Stimulated activated memory B cell treated with anti-CD40 and anti-IgM and Interleukin-4, amounts not matched to agents 10 μg/mL and 1 μg/mL and 100 μg/mL, for 72 hours (primary cell): ENCODE data around the gene ARRB1.

Source experiments
- ATAC-seq: fragments of 150-1000 bp; cut with Tn5 transposase; 2 replicates; pipeline ENCODE4 v1.10.0; 2021
- H3K27ac Mint-ChIP-seq: one replicate; pipeline ENCODE4 v1.8.0; 2022; ENCODE audit warnings: mild to moderate bottlenecking, mixed read lengths
- H3K27me3 Mint-ChIP-seq: one replicate; pipeline ENCODE4 v1.8.0; 2022; ENCODE audit warnings: mixed read lengths
- H3K36me3 Mint-ChIP-seq: one replicate; pipeline ENCODE4 v1.8.0; 2022; ENCODE audit warnings: mixed read lengths
- H3K4me1 Mint-ChIP-seq: one replicate; pipeline ENCODE4 v1.8.0; 2022; ENCODE audit warnings: mixed read lengths
- H3K4me3 Mint-ChIP-seq: one replicate; pipeline ENCODE4 v1.8.0; 2022; ENCODE audit warnings: mild to moderate bottlenecking, moderate library complexity, mixed read lengths
- H3K9me3 Mint-ChIP-seq: one replicate; pipeline ENCODE4 v1.8.0; 2022; ENCODE audit warnings: mixed read lengths

Gene ARRB1

DNA sequence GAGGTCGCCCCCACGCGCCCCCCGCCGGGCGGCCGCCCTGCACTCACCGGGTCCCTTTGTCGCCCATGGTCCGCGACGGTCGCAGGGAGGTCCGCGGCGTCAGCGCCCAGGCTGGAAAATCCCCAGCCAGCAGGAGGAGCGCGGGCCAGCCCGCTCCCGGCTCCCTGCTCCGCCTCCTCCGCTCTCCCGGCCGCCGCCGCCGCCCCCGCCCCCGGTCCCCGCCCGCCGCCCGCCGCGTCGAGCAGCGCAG lies at the start of gene ARRB1:
Gene ARRB1 (minus strand): TSS at position 121 of the 250 bp plus-strand sequence. CDS start 54 bp downstream, at position 67.
- H3K36me3 Mint-ChIP-seq, result no peaks in the 10 kb centered on the region
- H3K27me3 Mint-ChIP-seq, result no peaks in the 10 kb centered on the region
- H3K4me3 Mint-ChIP-seq, result peak within 1 kb of the TSS; percentile 77
- no peak for ATAC-seq
- H3K4me1 Mint-ChIP-seq, result peaks cover 34% of the 10 kb centered on the region
- no peaks in the 10 kb centered on the region for H3K9me3 Mint-ChIP-seq
- peak within 1 kb of the TSS; percentile 38 for H3K27ac Mint-ChIP-seq

DNA sequence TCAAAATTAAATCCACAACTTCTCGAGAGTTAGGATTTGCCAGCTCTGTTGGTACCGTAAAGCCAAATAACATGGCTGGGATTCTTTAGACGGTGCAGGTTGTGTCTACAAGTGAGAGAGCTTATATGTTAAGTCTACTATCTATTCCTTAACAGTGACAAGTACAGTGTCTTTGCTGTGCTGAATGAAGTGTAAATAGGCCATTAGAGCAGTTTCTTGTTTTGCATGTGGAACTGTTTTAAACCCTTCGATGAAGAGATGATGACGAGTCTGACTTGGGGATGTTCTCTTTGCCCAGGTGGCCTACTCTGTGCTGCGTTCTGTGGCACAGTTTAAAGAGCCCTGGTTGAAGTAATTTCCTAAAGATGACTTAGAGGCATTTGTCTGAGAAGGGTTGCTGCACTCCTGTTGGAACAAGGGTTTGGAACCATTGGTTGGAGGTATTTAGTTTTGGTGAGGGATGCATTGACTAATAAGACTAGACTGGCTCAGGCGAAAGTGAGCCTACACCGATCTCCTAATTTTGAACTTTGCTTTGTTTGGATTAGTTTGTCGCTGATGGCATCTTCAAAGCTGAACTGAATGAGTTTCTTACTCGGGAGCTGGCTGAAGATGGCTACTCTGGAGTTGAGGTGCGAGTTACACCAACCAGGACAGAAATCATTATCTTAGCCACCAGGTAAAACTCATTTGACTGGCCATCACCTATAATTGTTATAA lies 48.8 kb upstream of the ARRB1 start:
- ATAC-seq, result peak; percentile 37
- H3K27ac Mint-ChIP-seq, result peak overlapping the region; percentile 94
- H3K4me1 Mint-ChIP-seq, result peaks cover 47% of the 10 kb centered on the region
- H3K27me3 Mint-ChIP-seq, result peaks cover 6% of the 10 kb centered on the region
- H3K9me3 Mint-ChIP-seq, result no peaks in the 10 kb centered on the region
- H3K36me3 Mint-ChIP-seq, result peaks cover 53% of the 10 kb centered on the region
- H3K4me3 Mint-ChIP-seq, result peak overlapping the region; percentile 85

DNA sequence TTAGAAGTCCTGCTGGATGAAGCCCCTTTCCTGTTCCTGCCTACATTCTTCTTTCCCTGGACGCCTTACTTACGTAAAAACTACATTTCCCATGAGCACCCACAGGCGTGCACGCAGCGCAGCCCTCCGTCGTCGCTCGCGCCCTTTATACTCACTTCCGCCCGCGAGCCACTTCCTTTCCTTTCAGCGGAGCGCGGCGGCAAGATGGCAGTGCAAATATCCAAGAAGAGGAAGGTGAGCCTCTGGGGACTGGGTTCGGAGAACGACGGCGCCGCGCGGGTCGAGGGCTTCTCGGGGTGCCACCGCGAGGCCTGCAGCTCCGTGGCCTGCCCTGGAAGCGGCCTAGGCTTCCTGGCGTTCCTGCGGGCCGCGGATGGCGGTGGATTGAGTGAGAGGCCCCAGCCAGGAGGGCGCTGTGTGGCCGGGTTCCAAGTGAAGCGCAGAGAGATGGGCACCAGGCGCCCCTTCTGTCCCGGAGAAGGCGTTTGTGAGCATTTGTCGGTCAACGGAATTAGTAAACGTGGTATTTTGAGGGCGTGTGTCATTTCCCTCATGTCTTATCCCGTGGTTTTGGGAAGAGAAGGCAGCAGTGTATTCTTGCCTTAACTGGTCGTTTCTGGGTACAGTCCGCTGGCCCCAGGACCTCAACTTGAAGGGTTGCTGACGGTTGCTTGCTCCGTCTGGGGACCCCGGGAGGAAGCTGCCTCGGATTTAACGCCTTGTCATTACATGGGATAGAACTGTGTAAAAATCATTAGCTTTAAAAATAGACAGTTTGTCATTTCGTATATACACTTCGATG lies 48.1 kb upstream of the ARRB1 start, which contains the start of gene RPS3:
Gene RPS3 (plus strand): TSS at position 175 of the 802 bp plus-strand sequence. CDS start 30 bp downstream, at position 205.
- Mint-ChIP-seq H3K27ac (peak within 1 kb of the TSS; percentile 94), H3K27me3 (peaks cover 9% of the 10 kb centered on the region), H3K9me3 (no peaks in the 10 kb centered on the region), H3K4me3 (peak within 1 kb of the TSS; percentile 85), H3K4me1 (peaks cover 39% of the 10 kb centered on the region), H3K36me3 (peaks cover 45% of the 10 kb centered on the region)
- ATAC-seq, result peak; percentile 97

- Mint-ChIP-seq H3K4me1 (peaks cover 33% of the 10 kb centered on the region), H3K27me3 (peaks cover 14% of the 10 kb centered on the region), H3K27ac (peak overlapping the region; percentile 94), H3K36me3 (peaks cover 39% of the 10 kb centered on the region), H3K9me3 (no peaks in the 10 kb centered on the region), H3K4me3 (peak overlapping the region; percentile 85)
- peak; percentile 3 for ATAC-seq
Observed at GRCh38 chr11:75398906-75399305, 47.4 kb upstream of the ARRB1 start.

GRCh38 chr11:75394085-75394840 lies 42.8 kb upstream of the ARRB1 start:
- H3K36me3 Mint-ChIP-seq, result no peaks in the 10 kb centered on the region
- H3K27me3 Mint-ChIP-seq, result peaks cover 14% of the 10 kb centered on the region
- no peak for ATAC-seq
- H3K27ac Mint-ChIP-seq, result no peak overlapping the region
- H3K9me3 Mint-ChIP-seq, result no peaks in the 10 kb centered on the region
- no peaks in the 10 kb centered on the region for H3K4me1 Mint-ChIP-seq
- H3K4me3 Mint-ChIP-seq, result no peak overlapping the region

GRCh38 chr11:75389925-75390324 lies 38.5 kb upstream of the ARRB1 start:
- H3K27me3 Mint-ChIP-seq, result peaks cover 16% of the 10 kb centered on the region
- ATAC-seq, result no peak
- no peaks in the 10 kb centered on the region for H3K9me3 Mint-ChIP-seq
- no peaks in the 10 kb centered on the region for H3K36me3 Mint-ChIP-seq
- H3K4me1 Mint-ChIP-seq, result no peaks in the 10 kb centered on the region
- H3K4me3 Mint-ChIP-seq, result no peak overlapping the region
- H3K27ac Mint-ChIP-seq, result no peak overlapping the region

GRCh38 chr11:75389276-75389605 lies 37.8 kb upstream of the ARRB1 start:
- Mint-ChIP-seq H3K4me3 (no peak overlapping the region), H3K9me3 (no peaks in the 10 kb centered on the region), H3K27ac (no peak overlapping the region), H3K4me1 (peaks cover 5% of the 10 kb centered on the region), H3K36me3 (no peaks in the 10 kb centered on the region), H3K27me3 (peaks cover 10% of the 10 kb centered on the region)
- no peak for ATAC-seq

DNA sequence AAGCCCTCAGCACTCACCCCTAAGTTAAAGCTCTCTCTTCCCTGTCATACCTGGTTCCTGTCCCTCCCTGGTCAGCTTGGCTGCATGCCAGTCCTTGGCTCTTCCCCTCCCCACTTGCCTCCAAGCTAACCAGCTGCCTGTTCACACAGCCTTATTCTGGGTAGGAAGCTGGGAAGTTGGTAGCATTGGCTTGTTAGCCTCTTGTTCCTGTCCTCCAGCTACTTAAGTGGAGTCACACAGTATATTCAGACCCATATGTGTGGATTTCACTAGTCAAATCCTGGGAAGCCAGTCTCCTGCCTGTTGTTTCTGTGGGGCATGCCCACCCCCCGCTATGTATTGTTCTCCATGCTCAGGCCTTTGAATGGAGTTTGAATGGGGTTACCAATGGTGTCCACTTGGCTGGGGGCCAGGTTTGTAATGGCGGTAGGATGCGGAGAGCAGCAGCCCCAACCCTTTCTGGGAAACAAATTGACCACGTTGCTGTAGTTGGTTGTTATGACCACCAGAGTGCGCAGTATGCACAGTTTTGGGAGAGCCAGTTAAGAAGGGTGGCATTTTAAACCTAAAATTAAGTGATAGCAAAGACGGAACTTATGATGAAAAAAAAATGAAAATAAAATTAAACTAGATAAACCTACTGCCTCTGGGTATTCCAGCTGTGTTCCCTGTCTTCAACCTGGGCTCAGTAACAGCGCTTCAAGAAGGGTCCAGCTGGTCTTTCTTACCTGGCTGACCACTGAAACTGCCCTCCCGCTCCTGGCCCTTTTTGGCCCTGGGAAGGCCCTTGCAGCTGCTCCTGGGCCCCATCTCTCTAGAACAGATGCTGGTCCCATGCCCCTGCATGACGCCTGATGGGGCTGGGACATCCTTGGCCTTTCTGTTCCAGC lies 37.2 kb upstream of the ARRB1 start:
- peak; percentile 82 for ATAC-seq
- Mint-ChIP-seq H3K27me3 (peaks cover 8% of the 10 kb centered on the region), H3K36me3 (no peaks in the 10 kb centered on the region), H3K4me1 (peaks cover 6% of the 10 kb centered on the region), H3K27ac (no peak overlapping the region), H3K9me3 (no peaks in the 10 kb centered on the region), H3K4me3 (no peak overlapping the region)

DNA sequence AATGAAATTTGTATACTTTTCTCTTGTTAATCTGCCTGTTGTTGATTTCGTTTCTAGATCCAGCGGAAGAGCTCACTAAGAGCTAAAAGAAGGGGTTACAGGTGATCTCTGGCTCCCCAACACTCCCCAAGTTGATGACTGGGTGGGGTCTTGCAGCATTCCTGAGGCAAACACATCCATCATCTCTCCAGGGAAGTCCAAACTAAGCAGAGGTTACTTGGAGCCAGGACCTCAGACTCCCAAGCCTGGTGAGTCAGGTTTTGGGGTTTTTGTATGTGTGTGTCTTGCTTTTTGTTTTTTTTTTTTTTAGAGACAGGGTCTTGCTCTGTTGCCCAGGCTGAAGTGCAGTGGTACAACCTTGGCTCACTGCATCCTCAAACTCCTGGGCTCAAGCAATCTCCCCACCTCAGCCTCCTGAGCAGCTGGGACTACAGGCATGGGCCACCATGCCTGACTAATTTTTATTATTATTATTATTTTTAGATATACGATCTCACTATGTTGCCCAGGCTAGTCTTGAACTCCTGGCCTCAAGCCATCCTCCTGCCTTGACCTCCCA lies 36.4 kb upstream of the ARRB1 start:
- peaks cover 8% of the 10 kb centered on the region for H3K27me3 Mint-ChIP-seq

GRCh38 chr11:75386942-75387630 lies 35.6 kb upstream of the ARRB1 start:
- no peak for ATAC-seq
- H3K4me3 Mint-ChIP-seq, result no peak overlapping the region
- no peaks in the 10 kb centered on the region for H3K36me3 Mint-ChIP-seq
- no peaks in the 10 kb centered on the region for H3K9me3 Mint-ChIP-seq
- H3K4me1 Mint-ChIP-seq, result peaks cover 6% of the 10 kb centered on the region
- H3K27ac Mint-ChIP-seq, result no peak overlapping the region
- peaks cover 8% of the 10 kb centered on the region for H3K27me3 Mint-ChIP-seq

More for the DNA sequence above, 36.4 kb upstream of the ARRB1 start:
- ATAC-seq, result no peak
- H3K36me3 Mint-ChIP-seq, result no peaks in the 10 kb centered on the region
- no peaks in the 10 kb centered on the region for H3K9me3 Mint-ChIP-seq
- H3K27ac Mint-ChIP-seq, result no peak overlapping the region
- no peak overlapping the region for H3K4me3 Mint-ChIP-seq
- peaks cover 6% of the 10 kb centered on the region for H3K4me1 Mint-ChIP-seq

DNA sequence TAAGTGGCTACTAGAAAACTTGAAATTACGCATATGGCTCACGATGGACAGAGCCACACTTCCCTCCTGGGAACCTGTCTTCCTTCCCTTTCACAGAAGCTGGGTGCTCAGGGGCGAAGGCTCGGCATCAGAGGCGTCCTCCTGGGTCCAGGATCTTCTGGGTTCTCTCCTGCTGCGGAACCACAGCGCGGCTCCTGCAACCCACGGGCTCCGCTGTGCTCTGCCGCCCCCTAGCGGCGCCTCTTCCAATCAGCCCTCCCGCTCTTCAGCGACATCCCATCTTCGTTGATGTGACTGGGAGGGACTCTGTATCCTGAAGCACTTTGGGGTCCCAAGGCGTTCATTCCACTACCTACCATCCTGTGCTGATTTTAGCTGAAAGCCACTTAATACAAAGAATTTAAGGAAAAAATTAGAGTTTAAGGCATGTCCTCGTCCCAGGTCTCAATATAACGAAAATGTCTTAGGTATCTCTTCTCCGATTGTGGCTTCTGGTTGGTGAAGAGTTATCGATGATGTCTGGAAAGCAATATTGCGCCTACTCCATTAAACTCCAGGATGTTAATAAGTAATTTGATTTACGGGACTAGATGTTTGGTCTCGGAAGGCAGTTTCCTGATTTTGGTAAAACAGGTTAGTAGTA lies 33.1 kb upstream of the ARRB1 start:
- no peak overlapping the region for H3K4me3 Mint-ChIP-seq
- H3K27ac Mint-ChIP-seq, result no peak overlapping the region
- ATAC-seq, result peak; percentile 79
- peaks cover 13% of the 10 kb centered on the region for H3K4me1 Mint-ChIP-seq
- no peaks in the 10 kb centered on the region for H3K36me3 Mint-ChIP-seq
- H3K27me3 Mint-ChIP-seq, result peaks cover 8% of the 10 kb centered on the region
- no peaks in the 10 kb centered on the region for H3K9me3 Mint-ChIP-seq

DNA sequence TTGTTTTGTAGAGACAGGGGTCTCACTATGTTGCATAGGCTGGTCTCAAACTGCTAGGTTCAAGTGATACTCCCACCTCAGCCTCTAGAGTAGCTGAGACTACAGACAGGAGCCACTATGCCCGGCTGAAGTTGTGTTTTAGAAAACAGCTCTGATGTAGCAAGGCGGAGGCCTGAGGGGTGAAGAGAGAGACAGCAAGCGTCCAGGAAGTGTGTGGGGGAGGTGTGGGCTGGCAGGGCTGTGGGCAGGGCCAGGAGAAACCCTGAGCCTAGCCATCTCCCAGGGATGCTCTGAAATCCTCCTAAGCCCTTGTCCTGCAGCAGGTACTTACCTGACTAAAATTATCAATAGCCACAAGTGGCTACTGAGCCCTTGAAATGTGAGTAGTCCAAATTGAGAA lies 31.8 kb upstream of the ARRB1 start:
- ATAC-seq, result no peak
- Mint-ChIP-seq H3K4me3 (no peak overlapping the region), H3K27me3 (peaks cover 8% of the 10 kb centered on the region), H3K36me3 (no peaks in the 10 kb centered on the region), H3K9me3 (no peaks in the 10 kb centered on the region), H3K27ac (no peak overlapping the region), H3K4me1 (peaks cover 13% of the 10 kb centered on the region)

DNA sequence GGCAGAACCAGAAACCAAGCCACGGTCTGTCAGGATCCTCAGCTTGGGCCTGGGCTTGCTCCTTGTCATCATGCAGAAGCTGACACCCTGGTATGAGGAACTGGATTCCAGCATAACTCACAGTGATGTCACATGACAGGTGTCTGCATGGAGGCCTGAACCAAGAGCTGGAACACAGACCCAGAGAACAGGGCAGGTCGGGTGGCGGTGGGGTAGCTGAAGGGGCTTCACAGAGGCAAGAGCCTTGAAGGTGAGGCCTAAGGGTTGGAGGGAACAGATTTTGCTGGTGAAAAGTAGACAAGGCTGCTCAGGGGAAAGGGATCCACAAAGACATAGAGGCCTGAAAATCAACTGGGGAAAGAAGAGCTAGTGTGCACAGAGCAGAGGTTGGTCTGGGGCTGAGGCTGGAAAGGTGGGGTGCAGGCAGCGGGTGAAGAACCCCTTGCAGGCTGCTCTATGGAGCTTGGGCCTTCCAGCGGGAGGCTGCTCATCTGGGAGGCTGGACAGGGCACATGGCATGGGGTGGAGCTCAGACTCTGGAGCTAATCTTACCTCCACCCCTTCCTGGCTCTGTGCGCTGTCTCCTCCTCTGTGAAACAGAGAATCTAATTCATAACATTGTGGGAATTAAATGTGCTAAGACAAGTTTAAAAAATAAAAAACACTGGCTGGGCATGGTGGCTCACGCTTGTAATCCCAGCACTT lies 29.4 kb upstream of the ARRB1 start:
- Mint-ChIP-seq H3K27me3 (peaks cover 4% of the 10 kb centered on the region), H3K27ac (peak overlapping the region; percentile 23), H3K9me3 (no peaks in the 10 kb centered on the region), H3K4me3 (no peak overlapping the region), H3K36me3 (no peaks in the 10 kb centered on the region), H3K4me1 (peaks cover 13% of the 10 kb centered on the region)
- peak; percentile 50 for ATAC-seq
